ENCODE measurements around the gene KPNA2.
"Not testable (repeated sequence)": the region's sequence is repeated elsewhere in the genome, so short reads cannot be mapped to it uniquely, and the experiment has no call there.

The KPNA2 gene

DNA sequence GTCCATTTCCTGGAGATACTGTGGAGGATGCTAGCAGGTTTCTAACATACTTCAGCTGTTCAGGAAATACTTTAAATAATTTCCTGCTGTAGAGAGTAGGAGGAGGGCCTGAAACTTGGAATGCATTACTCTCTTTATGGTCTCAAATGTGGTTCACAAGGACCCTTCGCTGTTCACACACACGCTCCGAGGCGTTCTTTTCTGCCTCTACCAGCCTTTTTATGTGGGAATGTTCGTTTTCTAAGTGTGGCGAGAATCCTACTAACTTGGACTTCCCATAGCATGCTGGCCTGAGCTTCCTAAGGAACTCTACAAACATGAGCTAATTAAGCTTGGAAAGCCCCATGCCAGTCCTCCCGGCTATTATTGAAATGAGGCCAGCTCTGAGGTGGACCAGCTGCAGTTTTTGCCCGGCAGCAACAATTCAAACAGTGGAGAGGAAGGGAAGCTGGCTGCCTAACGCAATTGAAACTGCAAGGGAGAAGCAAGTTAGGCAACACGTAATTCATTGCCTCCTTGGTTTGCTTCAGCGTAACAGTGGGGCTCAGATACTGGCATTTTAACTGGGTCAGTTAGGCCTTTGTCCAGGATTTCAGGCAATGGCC is 18.9 kb downstream of the KPNA2 start:
- DNase-seq = peak in 29 of 56 donors; percentile 2 to 64 (median 21)

DNA sequence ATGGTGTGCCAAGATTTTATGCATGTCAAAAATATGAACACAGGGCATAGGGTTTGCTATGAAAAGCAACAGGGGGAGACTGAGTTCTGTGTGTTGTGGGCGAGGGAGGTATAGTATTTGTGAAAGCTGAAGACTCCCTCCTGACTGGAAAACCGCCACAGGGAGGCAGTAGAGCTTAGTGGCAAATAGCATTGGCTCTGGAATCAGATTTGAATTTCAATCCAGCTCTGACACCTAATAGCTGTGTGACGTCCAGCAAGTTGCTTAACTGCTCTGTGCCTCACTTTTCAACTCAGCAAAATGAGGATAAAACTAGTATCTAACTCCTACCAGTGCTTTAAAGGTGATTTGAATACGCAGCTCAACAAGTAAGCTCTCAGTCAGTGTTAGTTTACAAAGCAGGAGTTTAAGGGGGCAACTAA is 22.0 kb downstream of the KPNA2 start:
- peak in 1 of 56 donors; percentile 11 for DNase-seq

DNA sequence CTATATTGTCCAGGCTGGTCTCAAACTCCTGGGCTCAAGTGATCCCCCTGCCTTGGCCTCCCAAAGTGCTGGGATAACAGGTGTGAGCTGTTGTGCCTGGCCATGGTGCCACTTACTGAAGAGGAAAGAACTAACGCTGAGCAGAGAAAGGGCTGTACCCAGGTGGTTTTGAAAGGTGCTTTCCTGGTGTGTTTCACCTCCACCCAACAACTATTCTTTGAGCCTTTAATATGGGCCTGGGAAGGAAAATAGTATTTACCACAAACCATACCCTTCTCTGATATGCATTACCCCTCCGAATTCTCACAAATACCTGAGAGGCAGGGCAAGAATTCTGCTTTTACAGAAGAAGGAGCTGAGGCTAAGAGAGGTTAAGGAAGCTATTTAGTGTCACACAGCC is 24.8 kb downstream of the KPNA2 start:
- no peak for DNase-seq

DNA sequence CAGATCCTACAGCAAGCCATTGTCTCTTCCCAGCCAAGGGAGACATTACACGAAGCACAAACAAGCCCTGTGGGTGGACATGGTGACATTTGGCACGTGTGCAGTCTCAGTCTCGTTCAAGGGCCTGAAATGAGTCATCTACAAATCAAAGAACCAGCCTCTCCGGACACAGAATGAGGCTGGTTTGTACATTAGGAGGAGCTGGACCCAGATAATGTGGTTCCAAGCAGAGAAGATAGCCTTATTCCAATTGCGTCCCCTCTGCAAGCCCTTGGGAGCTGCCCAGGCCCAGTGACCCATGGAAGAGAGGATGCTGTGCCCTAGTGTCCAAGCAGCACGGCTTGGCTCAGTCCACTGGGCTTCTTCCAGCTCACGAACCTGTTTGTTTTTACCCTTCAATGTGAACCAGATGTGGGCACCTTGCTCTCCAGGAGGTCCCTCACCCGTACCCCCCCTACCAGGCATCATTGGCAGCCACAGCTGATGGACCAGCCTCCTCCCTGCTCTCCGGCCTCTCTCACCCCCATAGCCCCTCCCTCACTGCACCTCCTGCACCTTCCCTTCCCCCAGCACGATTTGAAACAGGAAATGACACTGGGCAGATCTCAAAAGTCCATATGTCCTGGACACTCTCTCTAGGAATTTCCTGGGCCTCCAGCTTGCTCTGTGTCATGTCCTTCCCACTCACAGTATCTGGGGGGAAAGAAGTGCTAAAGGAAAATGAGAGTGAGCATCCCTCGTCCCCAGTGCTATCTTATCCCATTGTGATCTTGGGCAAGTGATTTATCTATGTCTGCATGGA is 26.2 kb downstream of the KPNA2 start:
- DNase-seq = no peak

DNA sequence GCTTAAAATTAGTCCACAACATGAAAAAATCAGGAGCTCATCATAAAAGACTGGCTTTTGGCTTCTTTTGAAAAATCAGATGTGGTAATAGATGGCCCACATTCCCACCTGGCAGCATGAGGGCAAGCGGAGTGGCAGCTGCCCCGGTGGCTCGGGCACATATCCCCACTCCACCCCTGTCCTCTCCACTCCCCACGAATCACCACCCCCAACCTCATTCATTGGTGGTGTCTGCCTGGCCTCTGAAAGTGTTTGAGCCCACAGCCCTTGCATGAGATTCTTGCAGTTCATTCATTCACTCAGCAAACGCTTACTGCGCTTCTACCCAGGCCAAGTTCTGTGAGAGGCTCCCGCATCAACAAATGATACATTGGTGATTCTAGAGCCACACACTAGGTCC is 29.8 kb downstream of the KPNA2 start:
- DNase-seq = not testable (repeated sequence)

DNA sequence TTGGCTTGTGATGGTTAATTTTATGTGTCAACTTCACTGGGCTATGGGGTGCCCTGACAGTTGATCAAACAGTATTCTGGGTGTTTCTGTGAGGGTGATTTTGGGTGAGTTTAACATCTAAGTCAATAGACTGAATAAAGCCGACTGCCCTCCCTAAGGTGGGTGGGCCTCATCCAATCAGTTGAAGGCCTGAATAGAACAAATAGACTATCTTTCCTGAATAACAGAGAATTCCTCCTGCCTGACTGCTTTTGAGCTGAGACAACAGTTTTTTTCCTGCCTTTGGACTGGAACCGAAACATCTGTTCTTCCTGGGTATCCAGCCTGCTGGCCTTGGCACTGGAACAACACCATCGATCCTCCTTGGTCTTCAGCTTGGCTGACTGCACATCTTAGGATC is 33.0 kb downstream of the KPNA2 start:
- DNase-seq = not testable (repeated sequence)

DNA sequence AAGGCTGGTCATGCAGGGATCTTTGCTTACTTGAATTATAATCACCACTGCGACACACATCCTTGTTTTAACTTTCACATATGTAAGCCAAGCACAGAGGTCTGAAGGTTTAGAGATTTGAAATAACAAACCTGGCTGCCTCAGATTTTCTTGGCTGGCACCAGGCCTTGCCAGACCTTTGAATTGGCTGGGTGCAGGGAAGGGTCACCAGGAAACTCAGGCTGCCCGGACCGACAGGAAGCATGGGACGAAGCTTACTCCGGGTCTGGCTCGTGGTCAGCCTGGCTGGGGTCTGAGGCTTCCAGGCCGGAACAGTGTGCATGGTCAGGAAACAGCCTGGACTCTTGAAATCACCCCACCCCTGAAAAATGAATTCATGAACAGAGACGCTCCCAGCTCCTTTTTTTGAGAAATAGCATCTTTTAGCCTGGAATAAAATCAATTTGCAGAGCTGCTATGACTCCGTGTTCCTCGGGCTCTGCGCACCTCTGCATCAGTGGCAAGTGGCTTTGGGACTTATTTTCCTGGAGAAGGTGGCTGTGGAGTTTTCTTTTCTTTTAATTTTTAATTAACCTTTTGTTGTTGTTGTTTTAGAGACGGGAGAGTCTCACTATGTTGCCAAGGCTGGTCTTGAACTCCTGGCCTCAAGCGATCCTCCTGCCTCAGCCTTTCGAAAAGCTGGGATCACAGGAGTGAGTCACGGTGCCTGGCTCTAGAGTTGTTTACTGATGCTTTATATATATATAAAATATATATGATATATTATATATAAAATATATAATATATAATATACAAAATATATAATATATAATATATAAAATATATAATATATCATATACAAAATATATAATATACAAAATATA is 35.3 kb downstream of the KPNA2 start:
- peak in 8 of 56 donors; percentile 1 to 27 (median 8) for DNase-seq

DNA sequence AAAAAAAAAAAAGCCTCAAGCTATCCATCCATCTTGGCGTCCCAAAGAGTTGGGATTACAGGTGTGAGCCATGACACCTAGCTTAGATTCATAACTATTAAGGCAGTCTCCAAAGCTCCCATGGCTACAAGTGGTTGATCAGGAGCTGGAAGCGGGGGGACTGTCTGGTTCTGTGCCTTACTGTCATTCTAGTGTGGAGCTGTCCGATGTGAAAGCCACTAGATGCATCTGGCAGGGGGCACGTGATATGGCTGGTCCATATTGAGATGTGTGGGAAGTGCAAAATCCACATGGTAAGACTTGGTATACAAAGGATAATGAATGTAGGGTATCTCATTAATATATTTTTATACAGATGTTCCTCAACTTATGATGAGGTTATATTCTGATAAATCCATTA is 38.7 kb downstream of the KPNA2 start:
- DNase-seq = no peak

DNA sequence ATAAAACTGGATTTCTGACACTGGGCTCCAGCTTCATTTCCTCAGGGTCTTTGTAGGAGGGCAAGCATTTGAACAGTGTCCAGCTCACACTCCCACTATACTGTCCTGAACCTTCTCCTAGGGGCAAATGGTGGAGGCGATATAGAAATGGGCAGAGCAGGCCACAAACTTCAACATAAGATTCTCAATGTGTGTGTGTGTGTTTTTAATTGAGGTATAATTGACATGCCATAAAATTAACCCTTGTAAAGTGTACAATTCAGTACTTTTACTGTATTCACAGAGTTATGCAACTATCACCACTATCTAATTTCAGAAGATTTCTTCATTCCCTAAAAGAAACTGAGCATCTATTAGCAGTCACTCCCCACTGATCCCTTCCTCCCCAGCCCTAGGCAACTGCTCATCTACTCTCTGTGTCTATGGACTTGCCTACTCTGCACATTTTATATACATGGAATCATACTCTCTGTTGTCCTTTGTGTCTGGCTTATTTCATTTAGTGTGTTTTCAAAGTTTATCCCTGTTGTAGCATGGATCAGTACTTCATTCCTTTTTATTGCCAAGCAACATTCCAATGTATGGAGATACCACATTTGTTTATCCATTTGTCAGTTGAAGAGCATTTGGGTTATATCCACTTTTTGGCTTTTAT is 40.5 kb downstream of the KPNA2 start:
- DNase-seq = not testable (repeated sequence)

DNA sequence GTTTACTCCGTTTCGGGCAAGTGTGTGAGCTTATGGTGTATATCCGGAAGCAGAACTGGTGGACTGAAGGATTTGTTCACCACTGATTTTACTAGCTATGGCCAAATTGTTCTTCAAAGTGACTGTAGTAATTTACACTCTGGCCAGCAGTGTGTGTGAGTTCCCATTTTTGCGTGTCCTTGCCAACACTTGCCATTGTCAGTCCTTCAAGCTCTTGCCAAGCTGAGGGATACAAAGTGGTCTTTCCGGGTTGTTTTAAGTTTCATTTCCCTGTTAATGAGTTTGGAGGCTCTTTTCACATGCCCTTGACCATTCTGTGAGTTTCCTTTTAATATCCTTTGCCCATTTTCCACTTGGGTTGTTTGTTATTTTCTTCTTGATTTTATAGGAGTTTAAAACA is 42.0 kb downstream of the KPNA2 start:
- DNase-seq = peak in 10 of 56 donors; percentile 2 to 61 (median 31)

DNA sequence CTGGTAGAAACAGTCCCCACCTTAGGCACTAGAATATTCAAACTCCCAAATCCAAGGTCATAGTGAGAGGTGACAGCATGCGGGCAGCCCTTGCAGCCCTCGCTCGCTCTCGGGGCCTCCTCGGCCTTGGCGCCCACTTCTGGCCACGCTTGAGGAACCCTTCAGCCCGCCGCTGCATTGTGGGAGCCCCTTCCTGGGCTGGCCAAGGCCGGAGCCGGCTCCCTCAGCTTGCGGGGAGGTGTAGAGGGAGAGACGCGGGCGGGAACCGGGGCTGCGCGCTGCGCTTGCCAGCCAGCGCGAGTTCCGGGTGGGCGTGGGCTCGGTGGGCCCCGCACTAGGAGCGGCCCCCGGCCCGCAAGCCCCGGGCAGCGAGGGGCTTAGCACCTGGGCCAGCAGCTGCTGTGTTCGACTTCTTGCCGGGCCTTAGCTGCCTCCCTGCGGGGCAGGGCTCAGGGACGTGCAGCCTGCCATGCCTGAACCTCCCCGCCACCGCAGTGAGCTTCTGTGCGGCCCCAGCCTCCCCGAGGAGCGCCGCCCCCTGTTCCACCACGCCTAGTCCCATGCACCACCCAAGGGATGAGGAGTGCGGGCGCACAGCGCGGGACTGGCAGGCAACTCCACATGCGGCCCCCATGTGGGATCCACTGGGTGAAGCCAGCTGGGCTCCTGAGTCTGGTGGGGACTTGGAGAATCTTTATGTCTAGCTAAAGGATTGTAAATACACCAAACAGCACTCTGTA is 45.0 kb downstream of the KPNA2 start:
- no peak for DNase-seq

DNA sequence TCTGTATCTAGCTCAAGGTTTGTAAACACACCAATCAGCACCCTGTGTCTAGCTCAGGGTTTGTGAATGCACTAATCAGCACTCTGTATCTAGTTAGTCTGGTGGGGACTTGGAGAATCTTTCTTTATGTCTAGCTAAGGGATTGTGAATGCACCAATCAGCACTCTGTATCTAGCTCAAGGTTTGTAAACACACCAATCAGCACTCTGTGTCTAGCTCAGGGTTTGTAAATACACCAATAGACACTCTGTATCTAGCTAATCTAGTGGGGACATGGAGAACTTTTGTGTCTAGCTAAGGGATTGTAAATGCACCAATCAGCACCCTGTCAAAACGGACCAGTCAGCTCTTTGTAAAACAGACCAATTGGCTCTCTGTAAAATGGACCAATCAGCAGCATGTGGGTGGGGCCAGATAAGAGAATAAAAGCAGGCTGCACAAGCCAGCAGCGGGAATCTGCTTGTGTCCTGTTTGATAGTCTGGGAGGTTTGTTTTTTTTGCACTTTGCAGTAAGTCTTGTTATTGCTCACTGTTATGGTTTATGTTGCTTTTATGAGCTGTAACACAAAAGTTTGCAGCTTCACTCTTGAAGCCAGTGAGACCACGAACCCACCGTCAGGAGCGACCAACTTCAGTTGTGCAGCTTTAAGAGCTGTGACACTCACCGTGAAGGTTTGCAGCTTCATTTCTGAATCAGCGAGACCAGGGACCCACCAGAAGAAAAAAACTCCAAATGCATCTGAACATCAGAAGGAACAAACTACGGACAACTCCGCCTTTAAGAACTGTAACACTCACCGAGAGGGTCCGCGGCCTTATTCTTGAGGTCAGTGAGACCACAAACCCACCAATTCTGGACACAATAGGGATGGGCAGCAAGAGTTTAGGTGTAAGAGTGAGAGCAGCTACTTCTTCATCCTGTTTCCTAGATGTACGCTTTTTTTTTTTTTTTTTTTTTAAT is 46.0 kb downstream of the KPNA2 start:
- DNase-seq = not testable (repeated sequence)

DNA sequence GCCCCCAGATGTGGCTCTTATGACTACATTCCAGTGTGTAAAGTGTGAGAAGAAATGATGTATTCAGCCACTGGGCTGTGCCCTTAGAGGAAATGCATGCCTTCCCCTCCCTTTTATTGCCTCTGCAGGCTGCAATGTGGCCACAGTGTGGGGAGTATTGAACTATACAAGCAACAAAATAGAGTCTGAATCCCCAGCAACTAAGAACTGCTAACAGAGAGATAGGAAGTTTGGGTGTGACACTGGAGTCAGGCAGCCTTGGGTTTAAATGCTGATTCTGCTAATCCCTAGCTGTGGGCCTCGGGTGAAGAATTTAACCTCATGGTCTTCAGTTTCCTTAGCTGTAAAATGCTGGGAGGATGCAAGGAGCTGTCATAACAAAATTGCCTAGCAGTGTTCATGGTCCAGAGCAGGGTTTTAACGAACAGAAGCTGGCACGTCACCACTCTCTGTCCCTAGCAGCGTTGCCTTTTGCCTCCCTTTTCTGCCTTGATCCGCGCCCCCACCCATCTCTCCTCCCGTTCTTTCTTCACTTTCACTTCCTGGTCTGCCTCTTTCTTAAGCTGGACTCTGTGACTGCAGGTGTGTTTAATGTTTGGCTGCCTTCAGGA is 50.3 kb downstream of the KPNA2 start:
- DNase-seq = no peak

DNA sequence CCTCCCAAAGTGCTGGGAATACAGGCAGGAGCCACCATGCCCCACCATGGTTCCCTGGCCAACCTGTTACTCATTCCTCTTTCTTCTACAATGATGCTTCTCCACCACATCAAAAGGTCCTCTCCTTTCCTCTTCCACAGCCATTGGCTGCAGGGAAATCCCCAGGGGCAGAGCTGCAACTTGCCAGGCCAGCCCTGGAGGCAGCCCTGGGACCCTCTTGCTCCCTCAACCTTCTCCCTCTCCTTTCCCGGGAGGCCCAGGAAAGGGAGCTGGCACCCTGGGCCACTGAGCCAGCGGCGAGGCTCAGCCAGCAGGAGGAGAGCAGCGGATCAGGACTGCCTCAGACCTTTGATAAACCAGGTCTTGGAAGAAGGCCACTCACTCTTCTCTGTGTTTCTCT is 51.1 kb downstream of the KPNA2 start:
- DNase-seq = not testable (repeated sequence)

DNA sequence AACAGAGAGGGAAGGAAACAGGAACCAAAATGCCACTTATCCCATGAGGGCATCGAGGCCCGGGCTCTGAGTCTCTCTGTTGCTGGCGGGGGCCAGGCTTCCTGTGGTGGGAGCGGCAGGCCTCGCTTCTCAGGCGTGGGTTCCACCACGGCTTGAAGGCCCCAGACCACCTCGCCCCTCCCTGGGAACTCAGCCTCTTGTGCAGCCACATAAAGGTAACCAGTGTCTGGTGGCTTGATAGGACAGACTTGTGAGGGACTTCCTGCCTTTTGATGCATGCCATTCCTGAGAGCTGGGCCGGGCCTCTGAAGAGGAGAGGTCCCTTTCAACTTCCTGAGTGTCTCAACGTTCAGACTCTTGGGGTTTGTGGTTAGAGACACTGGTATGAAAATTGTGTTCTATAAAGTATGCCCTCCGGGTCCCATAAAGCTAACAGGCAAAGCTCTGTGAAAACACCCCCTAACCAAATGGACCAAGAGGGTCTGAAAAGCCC is 51.6 kb downstream of the KPNA2 start:
- not testable (repeated sequence) for DNase-seq

DNA sequence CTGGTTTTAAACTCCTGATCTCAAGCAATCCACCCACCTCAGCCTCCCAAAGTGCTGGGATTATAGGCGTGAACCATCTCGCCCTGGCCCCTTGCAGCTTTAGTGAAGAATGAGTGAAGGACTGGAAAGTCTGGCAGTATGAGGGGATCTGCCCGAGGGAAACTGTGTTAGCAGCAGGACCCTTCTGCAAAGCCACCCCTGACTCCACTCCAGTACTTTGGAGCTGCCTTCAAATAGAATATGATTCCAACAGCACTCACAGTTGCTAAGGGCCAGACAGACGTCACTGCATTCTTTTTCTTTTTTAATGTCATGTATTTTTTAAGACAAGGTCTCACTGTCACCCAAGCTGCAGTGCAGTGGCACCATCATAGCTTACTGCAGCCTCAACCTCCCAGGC is 52.3 kb downstream of the KPNA2 start:
- no peak for DNase-seq

DNA sequence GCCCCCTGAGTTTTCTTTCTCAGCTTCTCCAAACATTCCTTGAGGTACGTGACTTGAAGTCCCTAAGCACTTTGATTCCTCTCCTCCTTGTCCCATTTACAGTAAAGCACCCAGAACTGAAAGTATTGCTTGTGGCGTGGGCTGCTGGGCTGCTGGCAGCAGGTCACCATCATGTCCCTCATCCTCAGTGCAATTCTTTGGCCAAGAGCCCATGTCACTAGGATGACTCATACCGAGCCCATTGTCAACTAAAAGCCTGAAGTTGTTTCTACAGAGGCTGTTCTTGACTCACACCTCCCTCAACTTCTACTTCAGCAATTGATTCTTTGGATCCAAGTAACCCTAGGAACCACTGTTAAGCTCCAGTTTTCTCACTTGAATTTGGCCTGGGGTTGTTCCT is 54.3 kb downstream of the KPNA2 start:
- peak in 6 of 56 donors; percentile 2 to 75 (median 15) for DNase-seq

DNA sequence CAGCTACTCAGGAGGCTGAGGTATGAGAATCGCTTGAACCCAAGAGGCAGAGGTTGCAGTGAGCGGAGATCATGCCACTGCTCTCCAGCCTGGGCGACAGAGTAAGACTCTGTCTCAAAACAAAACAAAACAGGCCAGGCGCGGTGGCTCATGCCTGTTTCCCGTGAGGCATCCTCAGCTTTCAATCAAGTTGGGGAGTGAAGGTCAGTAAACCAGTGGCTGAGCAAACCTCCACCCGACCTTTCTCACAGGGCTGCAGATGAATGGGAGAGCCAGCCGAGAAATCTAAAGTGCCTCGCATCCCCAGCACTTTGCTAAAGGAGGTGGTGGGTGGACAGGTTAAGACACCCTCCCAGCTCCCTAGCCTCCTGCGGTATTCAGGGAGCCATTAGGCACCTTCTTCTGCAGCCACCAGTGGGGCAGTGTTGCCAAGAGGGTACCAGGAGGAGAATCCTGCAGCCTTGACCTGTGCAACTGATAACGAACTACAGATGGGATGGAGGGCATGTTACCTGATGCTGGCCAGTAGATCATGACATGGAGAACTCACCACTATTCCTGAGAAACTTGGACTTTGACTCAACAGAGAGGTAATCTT is 59.0 kb downstream of the KPNA2 start:
- no peak for DNase-seq

Data from nucleus accumbens (tissue), 56 donors.